ENCODE results near the gene MSMO1.

Gene MSMO1

DNA sequence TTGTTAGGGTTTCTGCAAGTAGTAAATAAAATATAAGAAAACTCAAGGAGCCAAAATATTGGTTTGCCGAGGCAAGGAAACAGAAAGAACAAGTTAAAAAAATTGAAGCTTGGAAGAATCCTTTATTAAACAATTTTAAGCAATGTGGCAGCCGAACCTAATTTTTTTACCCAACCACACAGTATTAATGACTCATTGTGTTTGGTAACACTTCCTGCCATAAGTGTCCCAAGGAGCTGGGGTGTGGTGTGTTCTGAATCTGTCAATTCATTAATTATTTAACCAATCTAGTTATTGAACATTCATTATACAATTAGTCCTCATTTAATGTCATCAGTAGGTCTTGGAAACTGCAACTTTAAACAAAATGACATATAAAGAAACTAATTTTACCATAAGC, 32.0 kb downstream of the MSMO1 start:
- Histone ChIP-seq H3K9me3 (ENCODE audit: control insufficient read depth in 2 of 2, low read length in 2 of 2) (no peaks in the 10 kb centered on the region), H3K27ac (ENCODE audit: low read depth in 2 of 2, low read length in 2 of 2) (no peak overlapping the region), H3K4me3 (ENCODE audit: low read length in 2 of 2) (no peak overlapping the region), H3K36me3 (ENCODE audit: control insufficient read depth in 2 of 2, insufficient read depth in 2 of 2, low read length in 2 of 2) (no peaks in the 10 kb centered on the region), H3K4me1 (ENCODE audit: control insufficient read depth in 2 of 2, insufficient read depth in 2 of 2, low read length in 2 of 2) (peaks cover 0 to 5% of the 10 kb centered on the region in 2 donors), H3K27me3 (ENCODE audit: control insufficient read depth in 2 of 2, insufficient read depth in 2 of 2, low read length in 2 of 2) (no peaks in the 10 kb centered on the region), H3K9ac (ENCODE audit: low read depth in 1 of 2, low read length in 2 of 2) (no peak overlapping the region)

DNA sequence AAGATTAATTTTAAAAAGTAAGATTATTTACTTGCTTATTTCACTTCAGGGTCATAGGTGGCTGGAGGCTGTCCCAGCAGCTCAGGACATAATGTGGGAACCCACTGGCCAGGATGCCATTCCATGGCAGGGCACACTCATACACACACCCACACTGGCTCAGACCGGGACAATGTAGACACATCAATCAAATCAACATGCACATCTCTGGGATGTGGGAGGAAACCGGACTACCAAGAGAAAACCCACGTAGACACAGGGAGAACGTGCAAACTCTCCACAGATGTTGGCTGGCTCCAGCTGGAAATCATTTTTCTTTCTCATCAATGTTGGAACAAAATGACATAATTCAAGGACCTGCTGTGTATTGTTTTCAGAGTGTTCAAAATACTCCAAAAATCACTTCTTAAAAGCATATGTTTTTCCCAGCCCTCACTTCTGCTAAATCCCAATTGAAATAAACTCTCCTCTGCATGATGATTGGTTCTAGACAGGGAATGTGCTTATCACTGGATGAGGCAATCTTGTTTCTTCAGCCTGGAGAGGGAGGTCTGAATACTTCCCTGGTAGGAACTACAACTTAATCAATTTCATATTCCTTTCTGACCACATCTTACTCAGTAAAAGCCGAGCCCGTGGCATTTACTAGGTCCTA, 32.7 kb downstream of the MSMO1 start:
- H3K27ac ChIP-seq (ENCODE audit: low read depth in 2 of 2, low read length in 2 of 2): no peak overlapping the region
- H3K4me1 ChIP-seq (ENCODE audit: control insufficient read depth in 2 of 2, insufficient read depth in 2 of 2, low read length in 2 of 2): peaks cover 3 to 11% of the 10 kb centered on the region in 2 donors
- no peak overlapping the region for H3K9ac ChIP-seq (ENCODE audit: low read depth in 1 of 2, low read length in 2 of 2)
- no peak overlapping the region for H3K4me3 ChIP-seq (ENCODE audit: low read length in 2 of 2)
- no peaks in the 10 kb centered on the region for H3K36me3 ChIP-seq (ENCODE audit: control insufficient read depth in 2 of 2, insufficient read depth in 2 of 2, low read length in 2 of 2)
- H3K9me3 ChIP-seq (ENCODE audit: control insufficient read depth in 2 of 2, low read length in 2 of 2): no peaks in the 10 kb centered on the region
- H3K27me3 ChIP-seq (ENCODE audit: control insufficient read depth in 2 of 2, insufficient read depth in 2 of 2, low read length in 2 of 2): no peaks in the 10 kb centered on the region

DNA sequence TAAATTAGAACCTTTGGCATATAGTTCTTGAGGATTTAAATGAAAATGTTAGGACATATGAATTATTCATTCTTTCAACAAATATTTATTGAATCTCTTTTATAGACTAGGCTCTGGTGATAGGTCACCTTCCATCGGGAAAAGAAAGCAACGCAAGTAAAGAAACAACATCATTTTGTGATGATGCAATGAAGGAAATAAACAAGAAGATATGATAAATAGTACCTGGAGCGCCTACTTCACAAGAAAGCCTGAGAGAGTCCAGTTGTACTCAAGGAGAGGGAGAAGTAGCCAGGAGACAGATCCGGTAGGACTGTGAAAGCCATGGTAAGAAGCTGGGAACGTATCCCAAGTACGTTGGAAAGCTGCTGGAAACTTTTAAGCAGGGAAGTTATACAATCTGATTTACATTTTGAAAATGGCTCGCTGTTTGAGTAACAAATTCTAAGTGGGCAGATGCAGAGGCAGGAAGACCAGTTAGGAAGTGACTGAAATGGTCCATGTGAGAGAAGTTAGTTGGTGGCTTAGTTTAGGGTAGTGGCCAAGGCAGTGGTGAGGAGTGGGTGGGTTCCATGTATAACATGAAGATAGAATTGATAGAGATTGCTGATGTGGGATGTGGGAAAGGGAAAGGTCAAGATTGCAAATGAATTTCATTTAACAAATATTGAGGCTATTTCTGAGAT, 33.7 kb downstream of the MSMO1 start:
- Histone ChIP-seq H3K4me3 (ENCODE audit: low read length in 2 of 2) (no peak overlapping the region), H3K36me3 (ENCODE audit: control insufficient read depth in 2 of 2, insufficient read depth in 2 of 2, low read length in 2 of 2) (no peaks in the 10 kb centered on the region), H3K27me3 (ENCODE audit: control insufficient read depth in 2 of 2, insufficient read depth in 2 of 2, low read length in 2 of 2) (no peaks in the 10 kb centered on the region), H3K9ac (ENCODE audit: low read depth in 1 of 2, low read length in 2 of 2) (no peak overlapping the region), H3K9me3 (ENCODE audit: control insufficient read depth in 2 of 2, low read length in 2 of 2) (no peaks in the 10 kb centered on the region), H3K27ac (ENCODE audit: low read depth in 2 of 2, low read length in 2 of 2) (no peak overlapping the region), H3K4me1 (ENCODE audit: control insufficient read depth in 2 of 2, insufficient read depth in 2 of 2, low read length in 2 of 2) (peaks cover 5 to 14% of the 10 kb centered on the region in 2 donors)

DNA sequence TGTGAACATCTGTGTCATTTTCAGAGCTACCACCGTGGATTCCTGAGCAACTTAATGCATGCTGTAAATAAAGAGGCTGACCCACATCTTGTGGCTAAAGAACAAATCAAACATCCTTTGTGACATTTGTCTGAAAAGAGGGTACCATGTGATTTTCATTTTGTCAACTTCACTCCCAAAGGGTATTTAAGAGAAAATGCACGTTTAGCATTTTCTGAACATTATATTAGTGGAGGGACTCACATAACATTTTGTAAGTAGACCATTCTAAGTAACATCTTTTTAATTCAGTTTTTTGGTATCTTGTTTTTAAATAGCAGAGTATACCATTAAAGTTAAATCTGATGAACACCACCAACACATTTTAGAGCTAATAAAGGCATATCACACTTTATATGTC, 34.3 kb downstream of the MSMO1 start:
- Histone ChIP-seq H3K4me1 (ENCODE audit: control insufficient read depth in 2 of 2, insufficient read depth in 2 of 2, low read length in 2 of 2) (peaks cover 5 to 14% of the 10 kb centered on the region in 2 donors), H3K9me3 (ENCODE audit: control insufficient read depth in 2 of 2, low read length in 2 of 2) (no peaks in the 10 kb centered on the region), H3K4me3 (ENCODE audit: low read length in 2 of 2) (no peak overlapping the region), H3K9ac (ENCODE audit: low read depth in 1 of 2, low read length in 2 of 2) (no peak overlapping the region), H3K36me3 (ENCODE audit: control insufficient read depth in 2 of 2, insufficient read depth in 2 of 2, low read length in 2 of 2) (no peaks in the 10 kb centered on the region), H3K27me3 (ENCODE audit: control insufficient read depth in 2 of 2, insufficient read depth in 2 of 2, low read length in 2 of 2) (no peaks in the 10 kb centered on the region), H3K27ac (ENCODE audit: low read depth in 2 of 2, low read length in 2 of 2) (no peak overlapping the region)

DNA sequence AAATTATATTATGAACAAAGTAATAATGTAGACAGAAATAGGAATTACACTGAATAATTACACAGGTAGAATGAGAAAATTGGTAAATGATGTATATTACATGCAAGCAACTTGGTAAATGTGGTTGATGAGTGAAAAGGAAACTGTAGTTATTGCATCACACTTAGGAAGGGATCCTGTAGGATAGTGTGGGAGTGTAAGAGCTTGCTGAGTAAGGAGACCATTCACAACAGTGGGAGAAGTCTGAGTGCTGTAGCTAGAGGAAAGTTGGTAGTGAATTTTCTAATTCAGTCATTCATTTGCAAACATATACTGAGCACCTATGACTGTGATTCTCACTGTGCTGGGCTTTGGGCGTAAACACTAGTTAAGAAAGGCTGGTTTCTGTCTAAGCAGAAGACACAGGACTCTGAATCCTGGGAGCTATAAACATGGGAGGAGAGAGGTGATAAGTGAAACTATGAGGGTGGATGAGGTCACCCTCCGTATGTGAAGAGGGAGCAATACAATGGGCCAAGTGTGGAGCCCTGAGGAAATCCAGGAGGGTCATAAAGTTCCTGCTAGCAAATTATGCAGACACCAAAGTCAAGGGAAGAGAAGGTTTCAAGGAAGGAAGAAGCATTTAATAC, 37.1 kb downstream of the MSMO1 start:
- Histone ChIP-seq H3K27me3 (ENCODE audit: control insufficient read depth in 2 of 2, insufficient read depth in 2 of 2, low read length in 2 of 2) (no peaks in the 10 kb centered on the region), H3K4me1 (ENCODE audit: control insufficient read depth in 2 of 2, insufficient read depth in 2 of 2, low read length in 2 of 2) (peaks cover 5 to 14% of the 10 kb centered on the region in 2 donors), H3K9me3 (ENCODE audit: control insufficient read depth in 2 of 2, low read length in 2 of 2) (no peaks in the 10 kb centered on the region), H3K27ac (ENCODE audit: low read depth in 2 of 2, low read length in 2 of 2) (peak overlapping the region; percentile 72 to 74), H3K4me3 (ENCODE audit: low read length in 2 of 2) (peak overlapping the region in 1 of 2 donors; percentile 14), H3K36me3 (ENCODE audit: control insufficient read depth in 2 of 2, insufficient read depth in 2 of 2, low read length in 2 of 2) (no peaks in the 10 kb centered on the region), H3K9ac (ENCODE audit: low read depth in 1 of 2, low read length in 2 of 2) (peak overlapping the region; percentile 5 to 37)

DNA sequence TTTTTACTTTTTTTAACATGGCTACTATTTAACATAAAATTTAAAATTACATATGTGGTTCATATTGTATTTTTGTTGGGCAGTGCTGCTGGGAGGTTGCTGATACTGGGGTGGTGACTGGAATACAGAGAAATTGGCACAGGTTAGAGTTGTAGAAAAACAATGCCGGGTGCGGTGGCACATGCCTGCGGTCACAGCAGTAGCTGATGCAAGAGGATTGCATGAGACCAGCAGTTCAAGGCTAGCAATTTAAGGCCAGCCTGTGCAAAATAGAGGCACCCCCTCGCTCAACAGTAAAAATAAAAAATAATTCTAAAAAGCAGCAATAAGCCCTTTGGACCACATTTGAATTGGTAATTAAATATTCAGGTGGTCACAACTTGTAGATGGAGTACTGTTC, 39.6 kb downstream of the MSMO1 start:
- H3K9me3 ChIP-seq (ENCODE audit: control insufficient read depth in 2 of 2, low read length in 2 of 2): no peaks in the 10 kb centered on the region
- H3K4me1 ChIP-seq (ENCODE audit: control insufficient read depth in 2 of 2, insufficient read depth in 2 of 2, low read length in 2 of 2): peaks cover 5 to 14% of the 10 kb centered on the region in 2 donors
- no peak overlapping the region for H3K27ac ChIP-seq (ENCODE audit: low read depth in 2 of 2, low read length in 2 of 2)
- H3K36me3 ChIP-seq (ENCODE audit: control insufficient read depth in 2 of 2, insufficient read depth in 2 of 2, low read length in 2 of 2): no peaks in the 10 kb centered on the region
- H3K9ac ChIP-seq (ENCODE audit: low read depth in 1 of 2, low read length in 2 of 2): no peak overlapping the region
- H3K4me3 ChIP-seq (ENCODE audit: low read length in 2 of 2): no peak overlapping the region
- no peaks in the 10 kb centered on the region for H3K27me3 ChIP-seq (ENCODE audit: control insufficient read depth in 2 of 2, insufficient read depth in 2 of 2, low read length in 2 of 2)

DNA sequence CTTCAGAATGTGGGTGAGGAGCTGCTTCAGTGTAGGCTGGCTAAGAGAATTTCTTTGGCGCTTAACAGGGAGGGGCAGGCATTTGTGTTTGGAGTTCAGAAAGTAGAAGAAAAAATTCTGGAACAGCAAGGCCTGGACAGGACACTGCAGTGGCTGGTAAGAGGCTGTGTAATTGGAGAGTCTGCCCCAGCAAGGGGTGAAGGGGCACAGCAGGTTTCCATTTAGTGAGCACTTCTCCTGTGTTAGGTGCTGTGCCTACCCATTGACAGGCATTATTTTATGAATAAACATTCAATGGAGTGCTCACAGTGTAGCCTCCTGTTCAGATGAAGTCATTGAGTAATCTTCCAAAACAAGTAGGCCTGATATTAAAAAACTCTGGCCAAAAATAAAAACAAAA, 40.6 kb downstream of the MSMO1 start:
- Histone ChIP-seq H3K4me1 (ENCODE audit: control insufficient read depth in 2 of 2, insufficient read depth in 2 of 2, low read length in 2 of 2) (peaks cover 5 to 14% of the 10 kb centered on the region in 2 donors), H3K27me3 (ENCODE audit: control insufficient read depth in 2 of 2, insufficient read depth in 2 of 2, low read length in 2 of 2) (no peaks in the 10 kb centered on the region), H3K9ac (ENCODE audit: low read depth in 1 of 2, low read length in 2 of 2) (no peak overlapping the region), H3K4me3 (ENCODE audit: low read length in 2 of 2) (no peak overlapping the region), H3K9me3 (ENCODE audit: control insufficient read depth in 2 of 2, low read length in 2 of 2) (no peaks in the 10 kb centered on the region), H3K27ac (ENCODE audit: low read depth in 2 of 2, low read length in 2 of 2) (no peak overlapping the region), H3K36me3 (ENCODE audit: control insufficient read depth in 2 of 2, insufficient read depth in 2 of 2, low read length in 2 of 2) (no peaks in the 10 kb centered on the region)

DNA sequence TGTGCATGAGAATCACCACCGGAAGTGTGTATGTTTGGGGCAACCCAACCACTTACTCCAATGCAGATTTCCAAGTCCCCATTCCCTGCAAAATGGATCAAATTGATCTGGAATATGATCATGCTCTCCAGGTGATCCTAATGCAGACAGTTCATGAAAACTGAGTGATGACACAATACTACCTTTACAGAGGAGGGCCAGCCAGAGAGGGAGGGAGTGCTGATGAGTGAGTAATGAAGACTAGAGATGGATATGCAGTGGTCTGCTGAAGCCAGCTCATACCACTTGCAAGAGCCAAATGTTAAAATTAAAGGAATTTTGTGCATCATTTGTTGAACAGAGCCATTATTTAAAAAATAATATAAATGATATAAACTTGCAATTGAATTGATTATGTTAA, 41.1 kb downstream of the MSMO1 start:
- Histone ChIP-seq H3K27me3 (ENCODE audit: control insufficient read depth in 2 of 2, insufficient read depth in 2 of 2, low read length in 2 of 2) (no peaks in the 10 kb centered on the region), H3K27ac (ENCODE audit: low read depth in 2 of 2, low read length in 2 of 2) (no peak overlapping the region), H3K9me3 (ENCODE audit: control insufficient read depth in 2 of 2, low read length in 2 of 2) (no peaks in the 10 kb centered on the region), H3K4me3 (ENCODE audit: low read length in 2 of 2) (no peak overlapping the region), H3K4me1 (ENCODE audit: control insufficient read depth in 2 of 2, insufficient read depth in 2 of 2, low read length in 2 of 2) (peaks cover 5 to 14% of the 10 kb centered on the region in 2 donors), H3K36me3 (ENCODE audit: control insufficient read depth in 2 of 2, insufficient read depth in 2 of 2, low read length in 2 of 2) (no peaks in the 10 kb centered on the region), H3K9ac (ENCODE audit: low read depth in 1 of 2, low read length in 2 of 2) (no peak overlapping the region)

DNA sequence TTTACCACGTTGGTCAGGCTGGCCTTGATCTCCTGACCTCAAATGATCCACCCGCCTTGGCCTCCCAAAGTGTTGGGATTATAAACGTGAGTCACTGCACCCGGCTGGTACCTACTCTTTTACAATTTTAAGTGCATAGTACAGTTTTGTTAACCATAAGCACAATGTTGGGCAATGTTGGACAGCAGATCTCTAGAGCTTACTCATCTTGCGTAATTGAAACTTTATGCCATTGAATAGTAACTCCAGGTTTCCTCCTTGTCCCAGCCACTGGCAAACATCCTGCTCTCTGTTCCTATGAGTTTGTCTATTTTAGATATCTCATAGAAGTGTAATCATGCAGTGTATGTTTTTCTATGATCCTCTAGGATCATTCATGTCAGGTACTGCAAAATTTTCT, 42.1 kb downstream of the MSMO1 start:
- Histone ChIP-seq H3K4me1 (ENCODE audit: control insufficient read depth in 2 of 2, insufficient read depth in 2 of 2, low read length in 2 of 2) (peaks cover 5 to 9% of the 10 kb centered on the region in 2 donors), H3K27ac (ENCODE audit: low read depth in 2 of 2, low read length in 2 of 2) (no peak overlapping the region)

DNA sequence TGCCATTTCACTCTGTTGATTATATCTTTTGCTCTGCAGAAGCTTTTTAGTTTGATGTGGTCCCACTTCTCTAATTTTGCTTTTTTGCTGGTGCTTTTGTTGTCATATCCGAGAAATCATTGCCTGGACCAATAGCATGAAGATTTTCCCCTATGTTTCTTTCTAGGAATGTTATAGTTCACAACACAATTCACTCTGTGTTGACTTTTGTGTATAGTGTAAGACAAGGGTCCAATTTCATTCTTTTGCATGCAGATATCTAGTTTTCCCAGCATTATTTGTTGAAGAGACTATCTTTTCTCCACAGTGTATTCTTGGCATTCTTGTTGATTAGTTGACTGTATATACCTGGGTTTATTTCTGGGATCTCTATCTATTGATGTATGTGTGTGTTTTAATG, 43.1 kb downstream of the MSMO1 start:
- H3K27ac ChIP-seq (ENCODE audit: low read depth in 2 of 2, low read length in 2 of 2): no peak overlapping the region
- peaks cover 0 to under 1% of the 10 kb centered on the region in 2 donors for H3K4me1 ChIP-seq (ENCODE audit: control insufficient read depth in 2 of 2, insufficient read depth in 2 of 2, low read length in 2 of 2)
- no peak overlapping the region for H3K9ac ChIP-seq (ENCODE audit: low read depth in 1 of 2, low read length in 2 of 2)
- no peak overlapping the region for H3K4me3 ChIP-seq (ENCODE audit: low read length in 2 of 2)
- H3K9me3 ChIP-seq (ENCODE audit: control insufficient read depth in 2 of 2, low read length in 2 of 2): peaks cover 0 to 2% of the 10 kb centered on the region in 2 donors
- no peaks in the 10 kb centered on the region for H3K36me3 ChIP-seq (ENCODE audit: control insufficient read depth in 2 of 2, insufficient read depth in 2 of 2, low read length in 2 of 2)
- no peaks in the 10 kb centered on the region for H3K27me3 ChIP-seq (ENCODE audit: control insufficient read depth in 2 of 2, insufficient read depth in 2 of 2, low read length in 2 of 2)

More for the DNA sequence above, 42.1 kb downstream of the MSMO1 start:
- Histone ChIP-seq H3K9ac (ENCODE audit: low read depth in 1 of 2, low read length in 2 of 2) (no peak overlapping the region), H3K4me3 (ENCODE audit: low read length in 2 of 2) (no peak overlapping the region), H3K27me3 (ENCODE audit: control insufficient read depth in 2 of 2, insufficient read depth in 2 of 2, low read length in 2 of 2) (no peaks in the 10 kb centered on the region), H3K9me3 (ENCODE audit: control insufficient read depth in 2 of 2, low read length in 2 of 2) (no peaks in the 10 kb centered on the region), H3K36me3 (ENCODE audit: control insufficient read depth in 2 of 2, insufficient read depth in 2 of 2, low read length in 2 of 2) (no peaks in the 10 kb centered on the region)

All from mucosa of rectum (tissue), 2 donors.